Testis (tissue), 3 donors: ENCODE results near the gene POLR2B. TPM values are rescaled to one million over a fixed set of nuclear protein-coding genes. Genes with fewer than 3 reads are reported as not detected.

Experiments
- DNase-seq: peaks from one replicate; pipeline ENCODE4 v3.0.0-alpha.2; 2019
- H3K27ac ChIP-seq, 2 donors: fragments of 200-600 bp; sonication (generic); one replicate each; pipeline ENCODE4 v1.5.1; 2019
- H3K27me3 ChIP-seq: fragments of 200-600 bp; sonication (generic); one replicate; pipeline ENCODE4 v1.5.1; 2019
- H3K36me3 ChIP-seq: fragments of 200-600 bp; sonication (generic); one replicate; pipeline ENCODE4 v1.5.1; 2017; ENCODE audit warnings: low read depth; ENCODE audit errors: missing control alignments
- H3K4me1 ChIP-seq: fragments of 200-600 bp; sonication (generic); one replicate; pipeline ENCODE4 v1.5.1; 2019
- H3K4me3 ChIP-seq, 2 donors: fragments of 200-600 bp; sonication (generic); one replicate each; pipeline ENCODE4 v1.5.1; 2017 to 2019
- H3K9me3 ChIP-seq: fragments of 200-600 bp; sonication (generic); one replicate; pipeline ENCODE4 v1.5.1; 2017
- POLR2A ChIP-seq: fragments of 450-650 bp; IDR thresholded peaks from one replicate; pipeline ENCODE4 v1.6.1; 2017; ENCODE audit warnings: antibody characterized with exemption, mild to moderate bottlenecking, moderate library complexity
- WGBS, 2 donors: methylation state at CpG; one replicate each; pipeline ENCODE4 v1.1.5; 2018; 5-methylcytosine and 5-hydroxymethylcytosine counted together
- intact Hi-C: fragments of 100-400 bp; cut with DNase I; formaldehyde crosslinking; loops from one replicate; pipeline ENCODE4 v1.15.1; 2023; ENCODE audit warnings: low total_unique reads
- polyA plus RNA-seq: library from polyadenylated mRNA; stranded (reverse); fragments of 350-450 nt; fragmentation: Illumina TruSeq; extraction: RNeasy Lipid Tissue Mini Kit (QIAGEN cat#74804); gene quantifications from one replicate; pipeline ENCODE4 v1.2.3, GENCODE V29; 2014; ENCODE audit warnings: low read depth, low replicate concordance; ENCODE audit not compliant: insufficient read depth
- small RNA-seq, 2 donors: library from RNA; depleted of rRNA; stranded (forward); fragments of <200 nt; gene quantifications; one replicate each; pipeline ENCODE3, GENCODE V24; 2016
- total RNA-seq, 2 donors: library from RNA; depleted of rRNA; stranded (reverse); fragments of >200 nt; gene quantifications; one replicate each; pipeline ENCODE4 v1.2.3, GENCODE V29; 2016
- TF ChIP-seq, protein P1 (sequence below), 3 experiments: fragments of 450-650 bp in 2 of 3; fragments of 200-600 bp in 1 of 3; sonication (generic) in 1 of 3; IDR thresholded peaks; one replicate each; pipeline ENCODE4 v1.5.1; 2016 to 2019; ENCODE audit warnings: antibody characterized with exemption in 3 of 3, mild to moderate bottlenecking in 2 of 3, moderate library complexity in 1 of 3

POLR2B gene
- total and polyA plus RNA-seq, 3 donors from 2014 or later, result 81.8 to 104 (median 81.8) TPM

GRCh38 chr4:57078685-57079521 lies 100.2 kb downstream of the POLR2B start:
- Histone ChIP-seq H3K4me3 (no peak overlapping the region), H3K27ac (peak overlapping the region in 1 of 2 donors; percentile 66), H3K4me1 (peaks cover 39% of the 10 kb centered on the region), H3K36me3 (no peaks in the 10 kb centered on the region), H3K27me3 (no peaks in the 10 kb centered on the region), H3K9me3 (no peaks in the 10 kb centered on the region)
- WGBS, 2 donors, result 40 to 43% methylated on average over 10 of the region's 10 CpGs
- intact Hi-C loops, result no loop called here
- DNase-seq, result no peak
- TF ChIP-seq, protein P1, sequence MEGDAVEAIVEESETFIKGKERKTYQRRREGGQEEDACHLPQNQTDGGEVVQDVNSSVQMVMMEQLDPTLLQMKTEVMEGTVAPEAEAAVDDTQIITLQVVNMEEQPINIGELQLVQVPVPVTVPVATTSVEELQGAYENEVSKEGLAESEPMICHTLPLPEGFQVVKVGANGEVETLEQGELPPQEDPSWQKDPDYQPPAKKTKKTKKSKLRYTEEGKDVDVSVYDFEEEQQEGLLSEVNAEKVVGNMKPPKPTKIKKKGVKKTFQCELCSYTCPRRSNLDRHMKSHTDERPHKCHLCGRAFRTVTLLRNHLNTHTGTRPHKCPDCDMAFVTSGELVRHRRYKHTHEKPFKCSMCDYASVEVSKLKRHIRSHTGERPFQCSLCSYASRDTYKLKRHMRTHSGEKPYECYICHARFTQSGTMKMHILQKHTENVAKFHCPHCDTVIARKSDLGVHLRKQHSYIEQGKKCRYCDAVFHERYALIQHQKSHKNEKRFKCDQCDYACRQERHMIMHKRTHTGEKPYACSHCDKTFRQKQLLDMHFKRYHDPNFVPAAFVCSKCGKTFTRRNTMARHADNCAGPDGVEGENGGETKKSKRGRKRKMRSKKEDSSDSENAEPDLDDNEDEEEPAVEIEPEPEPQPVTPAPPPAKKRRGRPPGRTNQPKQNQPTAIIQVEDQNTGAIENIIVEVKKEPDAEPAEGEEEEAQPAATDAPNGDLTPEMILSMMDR (IDR thresholded peaks at IDR 0.05), result no peak
- no peak for TF ChIP-seq POLR2A

Small RNA genes lying within 50 kb of the gene (small RNA-seq; reads per million reads assigned to genes)
- gene RNU6-998P, result 0 reads per million in 2 donors

Other genes with a start within 250 kb of the POLR2B start
- 100 to 1,000 TPM; 183 to 251 TPM for gene SPINK2, start 157.2 kb upstream of the POLR2B start, total RNA-seq
- 633 TPM for gene SPINK2, start 157.2 kb upstream of the POLR2B start, polyA plus RNA-seq
- gene REST, start 71.0 kb upstream of the POLR2B start, total RNA-seq, result 10 to 100 TPM; 50.2 to 58.2 TPM
- 10.7 TPM for gene REST, start 71.0 kb upstream of the POLR2B start, polyA plus RNA-seq
- 10 to 100 TPM; 16.9 to 18.1 TPM for gene NOA1, start 1.3 kb upstream of the POLR2B start, total RNA-seq
- gene NOA1, start 1.3 kb upstream of the POLR2B start, polyA plus RNA-seq, result 13.7 TPM
- 100 to 1,000 TPM; 451 to 817 TPM for gene IGFBP7, start 131.5 kb downstream of the POLR2B start, total RNA-seq
- 531 TPM for gene IGFBP7, start 131.5 kb downstream of the POLR2B start, polyA plus RNA-seq